K562 (cell line): ENCODE measurements around the gene ECHDC1. TPM values are rescaled to one million over a fixed set of nuclear protein-coding genes. Genes with fewer than 3 reads are reported as not detected.
A peak's percentile ranks its signal among the peaks of the same experiment; 100 is the strongest.

Source experiments
- CHAMP1 ChIP-seq: fragments of 450-650 bp; IDR thresholded peaks from 2 replicates; pipeline ENCODE4 v1.6.1; 2016; ENCODE audit warnings: mild to moderate bottlenecking
- CHCHD3 ChIP-seq: fragments of 250-450 bp; sonication (Bioruptor Pico); IDR thresholded peaks from 2 replicates; pipeline ENCODE4 v2.1.2; 2022; ENCODE audit warnings: mild to moderate bottlenecking
- ELK1 ChIP-seq: sonication (generic); formaldehyde crosslinking; IDR thresholded peaks from 2 replicates; pipeline ENCODE4 v1.8.1; 2022; ENCODE audit warnings: missing genetic modification reagents
- HMG20A ChIP-seq: fragments of 450-650 bp; formaldehyde crosslinking; conservative IDR thresholded peaks from 2 replicates; pipeline ENCODE4 v1.4.0; 2020; ENCODE audit warnings: mild to moderate bottlenecking, mixed read lengths
- HMG20B ChIP-seq: fragments of 250-450 bp; sonication (Bioruptor Pico); IDR thresholded peaks from 2 replicates; pipeline ENCODE4 v1.5.0; 2021; ENCODE audit warnings: mild to moderate bottlenecking
- HNRNPUL1 ChIP-seq: fragments of 200-400 bp; formaldehyde crosslinking; IDR thresholded peaks from 2 replicates; pipeline ENCODE4 v1.6.1; 2017; ENCODE audit warnings: low read length
- MBD2 ChIP-seq: sonication (generic); IDR thresholded peaks from 2 replicates; pipeline ENCODE4 v1.6.1; 2016; ENCODE audit warnings: low read depth, borderline replicate concordance
- NFE2L1 ChIP-seq: fragments of 450-650 bp; IDR thresholded peaks from 2 replicates; pipeline ENCODE4 v1.6.1; 2016; ENCODE audit warnings: missing genetic modification characterization, low read depth, mild to moderate bottlenecking, missing compliant biosample characterization, moderate library complexity, borderline replicate concordance
- PREB ChIP-seq: sonication (generic); formaldehyde crosslinking; IDR thresholded peaks from 2 replicates; pipeline ENCODE4 v1.8.1; 2023; ENCODE audit warnings: mild to moderate bottlenecking, missing genetic modification reagents
- PTTG1 ChIP-seq: fragments of 450-650 bp; IDR thresholded peaks from 2 replicates; pipeline ENCODE4 v1.6.1; 2016; ENCODE audit warnings: low read depth, mild to moderate bottlenecking, missing genetic modification characterization, missing compliant biosample characterization
- RBM22 ChIP-seq: fragments of 200-400 bp; formaldehyde crosslinking; IDR thresholded peaks from 2 replicates; pipeline ENCODE4 v1.6.1; 2018; ENCODE audit warnings: low read length, low read depth; ENCODE audit not compliant: poor library complexity, severe bottlenecking
- TEAD2 ChIP-seq: fragments of 450-650 bp; IDR thresholded peaks from 2 replicates; pipeline ENCODE4 v1.6.1; 2016; ENCODE audit warnings: missing genetic modification characterization, control low read depth, missing compliant biosample characterization
- THRA ChIP-seq: fragments of 450-650 bp; IDR thresholded peaks from 2 replicates; pipeline ENCODE4 v1.6.1; 2017; ENCODE audit warnings: mild to moderate bottlenecking, moderate library complexity
- USF2 ChIP-seq: sonication (generic); formaldehyde crosslinking; IDR thresholded peaks from 2 replicates; pipeline ENCODE4 v1.5.0; 2020; ENCODE audit warnings: missing genetic modification reagents
- XRCC4 ChIP-seq: IDR thresholded peaks from one replicate; pipeline ENCODE4 v1.6.1; 2011; ENCODE audit not compliant: insufficient read depth, insufficient read length; ENCODE audit errors: extremely low read depth
- ZBTB26 ChIP-seq: fragments of 450-650 bp; formaldehyde crosslinking; IDR thresholded peaks from 2 replicates; pipeline ENCODE4 v1.4.0; 2022; ENCODE audit warnings: missing genetic modification characterization
- ZNF431 ChIP-seq: sonication (generic); formaldehyde crosslinking; IDR thresholded peaks from 2 replicates; pipeline ENCODE4 v1.8.0; 2022; ENCODE audit warnings: mild to moderate bottlenecking, missing genetic modification reagents
- ZNF586 ChIP-seq: fragments of 450-650 bp; formaldehyde crosslinking; conservative IDR thresholded peaks from 2 replicates; pipeline ENCODE4 v1.4.0; 2020; ENCODE audit warnings: mild to moderate bottlenecking, moderate library complexity
- ZNF589 ChIP-seq: fragments of 200-800 bp; sonication (Bioruptor generic); IDR thresholded peaks from 2 replicates; pipeline ENCODE4 v1.6.1; 2016; ENCODE audit warnings: low read depth, missing genetic modification characterization, missing compliant biosample characterization
- ZNF696 ChIP-seq: fragments of 250-450 bp; sonication (Bioruptor Pico); conservative IDR thresholded peaks from 2 replicates; pipeline ENCODE4 v1.4.0; 2020; ENCODE audit warnings: mild to moderate bottlenecking, moderate library complexity
- polyA plus RNA-seq, 8 experiments: library from polyadenylated mRNA; depleted of rRNA in 4 of 8; stranded (reverse) in 5 of 8; unstranded in 3 of 8; fragments of >200 nt; fragmentation: Nextera tagmentation in 2 of 8; fragmentation: Illumina TruSeq in 1 of 8; extraction: Ambion mirVana in 2 of 8; extraction: Trizol in 1 of 8; gene quantifications; 2 replicates each; pipeline versions ENCODE4 v1.2.1 to v1.2.3, GENCODE V29; 2011 to 2014; ENCODE audit warnings: inconsistent platforms in 1 of 8, missing spikeins in 1 of 8
- total RNA-seq, 7 experiments: library from RNA; depleted of rRNA in 6 of 7; stranded (reverse); fragments of >200 nt in 6 of 7; fragmentation: Illumina TruSeq in 2 of 7; extraction: Trizol in 2 of 7; gene quantifications; 2 replicates each; pipeline versions ENCODE4 v1.2.1 to v1.2.3, GENCODE V29; 2011 to 2021; ENCODE audit warnings: low replicate concordance in 1 of 7

ECHDC1 gene
- total and polyA plus RNA-seq, 9 of the 15 experiments (the other 6 are each of a cell fraction or from before 2014, with no cell fraction given), result 58.0 to 105 (median 78.6) TPM

GRCh38 chr6:127266892-127267645 is 76.3 kb downstream of the ECHDC1 start (continued):
- TF ChIP-seq THRA (no peak), TEAD2 (no peak), HMG20A (CRISPR knock-in tag) (no peak), ZNF589 (CRISPR knock-in tag) (no peak), ELK1 (CRISPR knock-in tag) (no peak), MBD2 (peak; percentile 42; the same call in 1 of the 2 replicates), HNRNPUL1 (no peak), PTTG1 (tag) (no peak), CHCHD3 (CRISPR knock-in tag) (no peak), ZNF696 (no peak), ZNF431 (CRISPR knock-in tag) (no peak), XRCC4 (no peak), ZNF586 (no peak), HMG20B (no peak), USF2 (CRISPR knock-in tag) (no peak), PREB (no peak), RBM22 (no peak), NFE2L1 (no peak), ZBTB26 (CRISPR knock-in tag) (no peak), CHAMP1 (no peak; the same call in 1 of the 2 replicates)
